ENCODE results near the gene FHOD3.
A peak's percentile ranks its signal among the peaks of the same experiment; 100 is the strongest.
"Not testable (repeated sequence)": the region's sequence is repeated elsewhere in the genome, so short reads cannot be mapped to it uniquely, and the experiment has no call there.

Gene FHOD3

GRCh38 chr18:36350839-36351469 is 53.4 kb downstream of the FHOD3 start:
- DNase-seq (ENCODE audit: low read depth): no peak

- DNase-seq (ENCODE audit: low read depth): peak; percentile 76
Observed at GRCh38 chr18:36352384-36352783, 54.9 kb downstream of the FHOD3 start.

GRCh38 chr18:36354989-36355388 is 57.5 kb downstream of the FHOD3 start:
- DNase-seq (ENCODE audit: low read depth): peak; percentile 86

GRCh38 chr18:36355511-36355910 is 58.0 kb downstream of the FHOD3 start:
- DNase-seq (ENCODE audit: low read depth): no peak

- not testable (repeated sequence) for DNase-seq (ENCODE audit: low read depth)
Observed at GRCh38 chr18:36356741-36357140, 59.2 kb downstream of the FHOD3 start.

GRCh38 chr18:36358141-36358540 is 60.6 kb downstream of the FHOD3 start:
- DNase-seq (ENCODE audit: low read depth): no peak

GRCh38 chr18:36360256-36360909 is 62.9 kb downstream of the FHOD3 start:
- DNase-seq (ENCODE audit: low read depth): no peak

- DNase-seq (ENCODE audit: low read depth): no peak
Observed at GRCh38 chr18:36364911-36365624, 67.6 kb downstream of the FHOD3 start.

- DNase-seq (ENCODE audit: low read depth): no peak
Observed at GRCh38 chr18:36365836-36366775, 68.6 kb downstream of the FHOD3 start.

- no peak for DNase-seq (ENCODE audit: low read depth)
Observed at GRCh38 chr18:36366994-36367839, 69.7 kb downstream of the FHOD3 start.

- no peak for DNase-seq (ENCODE audit: low read depth)
Observed at GRCh38 chr18:36368889-36369288, 71.4 kb downstream of the FHOD3 start.

GRCh38 chr18:36372903-36373311 is 75.4 kb downstream of the FHOD3 start:
- DNase-seq (ENCODE audit: low read depth): peak; percentile 82

- DNase-seq (ENCODE audit: low read depth): no peak
Observed at GRCh38 chr18:36374262-36374661, 76.7 kb downstream of the FHOD3 start.

GRCh38 chr18:36375118-36375517 is 77.6 kb downstream of the FHOD3 start:
- no peak for DNase-seq (ENCODE audit: low read depth)

GRCh38 chr18:36376361-36376760 is 78.8 kb downstream of the FHOD3 start:
- peak; percentile 31 for DNase-seq (ENCODE audit: low read depth)

- no peak for DNase-seq (ENCODE audit: low read depth)
Observed at GRCh38 chr18:36377626-36378025, 80.1 kb downstream of the FHOD3 start.

- no peak for DNase-seq (ENCODE audit: low read depth)
Observed at GRCh38 chr18:36378205-36378604, 80.7 kb downstream of the FHOD3 start.

- DNase-seq (ENCODE audit: low read depth): no peak
Observed at GRCh38 chr18:36379435-36379984, 82.0 kb downstream of the FHOD3 start.

- no peak for DNase-seq (ENCODE audit: low read depth)
Observed at GRCh38 chr18:36380173-36380827, 82.8 kb downstream of the FHOD3 start.

GRCh38 chr18:36381075-36381474 is 83.6 kb downstream of the FHOD3 start:
- DNase-seq (ENCODE audit: low read depth): no peak
